Psoas muscle (tissue), 8 donors: Measurements from ENCODE around the gene PCLAF. TPM values are rescaled to one million over a fixed set of nuclear protein-coding genes. Genes with fewer than 3 reads are reported as not detected.
"Not testable (repeated sequence)": the region's sequence is repeated elsewhere in the genome, so short reads cannot be mapped to it uniquely, and the experiment has no call there.

Experiments
- ATAC-seq, 4 donors: fragments of 200-7000 bp; cut with Tn5 transposase; one replicate each; pipeline ENCODE4 v1.9.1; 2020; ENCODE audit warnings: moderate library complexity in 3 of 4, mild to moderate bottlenecking in 2 of 4
- DNase-seq, 2 donors: peaks; one replicate each; pipeline ENCODE4 v3.0.0-alpha.2; 2020
- H3K27ac ChIP-seq: fragments of 200-600 bp; one replicate; pipeline ENCODE4 v1.8.0; 2022
- H3K27me3 ChIP-seq, 3 donors: fragments of 200-600 bp in 1 of 3; one replicate each; pipeline versions ENCODE4 v1.6.1 to v1.8.0; 2013 to 2022; ENCODE audit warnings: low read length in 2 of 3, mild to moderate bottlenecking in 2 of 3, moderate library complexity in 1 of 3; ENCODE audit not compliant: insufficient read depth in 3 of 3
- H3K36me3 ChIP-seq, 2 donors: fragments of 200-600 bp in 1 of 2; one replicate each; pipeline versions ENCODE4 v1.6.1 to v1.8.0; 2013 to 2022; ENCODE audit warnings: low read depth in 1 of 2, mild to moderate bottlenecking in 1 of 2, moderate library complexity in 1 of 2; ENCODE audit not compliant: insufficient read depth in 1 of 2
- H3K4me1 ChIP-seq: fragments of 200-600 bp; one replicate; pipeline ENCODE4 v1.8.0; 2022
- H3K4me3 ChIP-seq: fragments of 200-600 bp; one replicate; pipeline ENCODE4 v1.8.0; 2022; ENCODE audit warnings: mild to moderate bottlenecking
- H3K9me3 ChIP-seq: fragments of 200-600 bp; one replicate; pipeline ENCODE4 v1.8.0; 2022
- WGBS, 3 donors: extraction: QIAGEN DNeasy Blood & Tissue Kit; methylation state at CpG; one replicate each; pipeline versions ENCODE4 v1.1.6 to v1.1.7; 2013; 5-methylcytosine and 5-hydroxymethylcytosine counted together
- intact Hi-C, 2 donors: fragments of 100-400 bp; cut with DNase I; formaldehyde crosslinking; loops; one replicate each; pipeline versions ENCODE4 v1.11.0 to v1.14.2; 2022
- polyA plus RNA-seq, 3 donors: library from polyadenylated mRNA; stranded (reverse); fragments of 200-250 nt; gene quantifications; one replicate each; pipeline ENCODE4 v1.2.3, GENCODE V29; 2013
- total RNA-seq, 4 donors: library from RNA; stranded (reverse); fragmentation: NEBNext Ultra II Directional in 2 of 4; extraction: Animal tissue kit (Norgen Biotek cat#: 25700) in 2 of 4; gene quantifications; one replicate each; pipeline versions ENCODE4 v1.2.1 to v1.2.4, GENCODE V29; 2021 to 2023
- TF ChIP-seq, protein P1 (sequence below): fragments of 200-600 bp; IDR thresholded peaks from one replicate; pipeline ENCODE4 v1.8.0; 2022; ENCODE audit warnings: antibody characterized with exemption
- donor health status: healthy with polysubstance abuse.
- donor health status: DM: no; HTN: no; CAD: no; lungs with moderate emphysema.
- donor health status: Bipolar disorder and iron deficiency.
- donor health status: healthy.
- donor health status: DM: yes; HTN: yes; CAD: no.
- donor health status: DM: no; HTN: no; CAD: no.
- donor health status: DM: no; HTN: no; CAD: no.
- donor health status: DM: yes; HTN: yes; CAD: no.

Gene PCLAF
- total and polyA plus RNA-seq, 7 donors, result 0.15 to 0.42 (median 0.37) TPM; not detected in 2

- no peak overlapping the region for H3K27ac ChIP-seq
- H3K36me3 ChIP-seq, result no peaks in the 10 kb centered on the region
- intact Hi-C loops, result no loop called here
- no peaks in the 10 kb centered on the region for H3K27me3 ChIP-seq
- no peak overlapping the region for H3K4me3 ChIP-seq
- ATAC-seq (no peak), DNase-seq (no peak)
- H3K9me3 ChIP-seq, result no peaks in the 10 kb centered on the region
- 95 to 98% (median 96%) methylated on average over 2 of the region's 2 CpGs for WGBS, 3 donors
- H3K4me1 ChIP-seq, result no peaks in the 10 kb centered on the region
- TF ChIP-seq, protein P1, sequence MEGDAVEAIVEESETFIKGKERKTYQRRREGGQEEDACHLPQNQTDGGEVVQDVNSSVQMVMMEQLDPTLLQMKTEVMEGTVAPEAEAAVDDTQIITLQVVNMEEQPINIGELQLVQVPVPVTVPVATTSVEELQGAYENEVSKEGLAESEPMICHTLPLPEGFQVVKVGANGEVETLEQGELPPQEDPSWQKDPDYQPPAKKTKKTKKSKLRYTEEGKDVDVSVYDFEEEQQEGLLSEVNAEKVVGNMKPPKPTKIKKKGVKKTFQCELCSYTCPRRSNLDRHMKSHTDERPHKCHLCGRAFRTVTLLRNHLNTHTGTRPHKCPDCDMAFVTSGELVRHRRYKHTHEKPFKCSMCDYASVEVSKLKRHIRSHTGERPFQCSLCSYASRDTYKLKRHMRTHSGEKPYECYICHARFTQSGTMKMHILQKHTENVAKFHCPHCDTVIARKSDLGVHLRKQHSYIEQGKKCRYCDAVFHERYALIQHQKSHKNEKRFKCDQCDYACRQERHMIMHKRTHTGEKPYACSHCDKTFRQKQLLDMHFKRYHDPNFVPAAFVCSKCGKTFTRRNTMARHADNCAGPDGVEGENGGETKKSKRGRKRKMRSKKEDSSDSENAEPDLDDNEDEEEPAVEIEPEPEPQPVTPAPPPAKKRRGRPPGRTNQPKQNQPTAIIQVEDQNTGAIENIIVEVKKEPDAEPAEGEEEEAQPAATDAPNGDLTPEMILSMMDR, result no peak
Measured at GRCh38 chr15:64333516-64333915, 47.7 kb downstream of the PCLAF start.

GRCh38 chr15:64331668-64332067, 49.6 kb downstream of the PCLAF start:
- H3K4me3 ChIP-seq, H3K27me3 ChIP-seq, H3K9me3 ChIP-seq, intact Hi-C loops, ATAC-seq, H3K4me1 ChIP-seq, DNase-seq, H3K27ac ChIP-seq, H3K36me3 ChIP-seq: not testable (repeated sequence)
- 49 to 70% (median 57%) methylated on average over 2 of the region's 3 CpGs for WGBS, 3 donors

GRCh38 chr15:64326975-64327374, 54.3 kb downstream of the PCLAF start:
- intact Hi-C loops, H3K4me1 ChIP-seq, H3K36me3 ChIP-seq, ATAC-seq, H3K27ac ChIP-seq, H3K4me3 ChIP-seq, H3K27me3 ChIP-seq, DNase-seq, H3K9me3 ChIP-seq: not testable (repeated sequence)
- 56 to 73% (median 57%) methylated on average over 3 to 8 of the region's 15 CpGs for WGBS, 3 donors

GRCh38 chr15:64326458-64326857, 54.8 kb downstream of the PCLAF start:
- WGBS, 3 donors, result 94 to 96% (median 95%) methylated on average over 8 to 12 of the region's 20 CpGs
- DNase-seq, H3K4me3 ChIP-seq, H3K4me1 ChIP-seq, intact Hi-C loops, ATAC-seq, H3K27me3 ChIP-seq, H3K27ac ChIP-seq, H3K9me3 ChIP-seq, H3K36me3 ChIP-seq: not testable (repeated sequence)

DNA sequence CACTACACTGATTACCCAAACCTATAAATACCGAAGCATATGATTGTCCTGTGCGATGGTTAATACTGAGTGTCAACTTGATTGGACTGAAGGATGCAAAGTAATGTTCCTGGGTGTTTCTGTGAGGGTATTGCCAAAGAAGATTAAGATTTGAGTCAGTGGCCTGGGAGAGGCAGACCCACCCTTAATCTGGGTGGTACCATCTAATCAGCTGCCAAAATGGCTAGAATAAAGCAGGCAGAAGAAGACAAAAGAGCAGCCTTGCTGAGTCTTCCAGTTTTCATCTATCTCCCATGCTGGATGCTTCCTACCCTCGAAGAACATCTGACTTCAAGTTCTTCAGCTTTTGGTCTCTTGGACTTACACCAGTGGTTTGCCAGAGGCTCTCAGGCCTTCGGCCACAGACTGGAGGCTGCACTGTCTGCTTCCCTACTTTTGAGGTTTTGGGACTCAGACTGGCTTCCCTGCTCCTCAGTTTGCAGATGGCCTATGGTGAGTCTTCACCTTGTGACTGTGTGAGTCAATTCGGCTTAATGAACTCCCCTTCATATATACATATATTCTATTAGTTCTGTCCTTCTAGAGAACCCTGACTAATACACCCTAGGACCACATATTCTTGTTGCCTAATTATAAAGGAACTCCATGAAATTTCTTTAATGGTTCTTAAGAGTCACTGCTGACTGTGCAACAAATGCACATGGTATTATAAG, 56.9 kb downstream of the PCLAF start:
- intact Hi-C loops, result no loop called here
- ATAC-seq, result no peak

GRCh38 chr15:64315216-64315615, 66.0 kb downstream of the PCLAF start:
- no peak for ATAC-seq
- H3K27me3 ChIP-seq, result no peaks in the 10 kb centered on the region
- H3K36me3 ChIP-seq, result no peaks in the 10 kb centered on the region
- H3K4me1 ChIP-seq, result peaks cover 8% of the 10 kb centered on the region
- WGBS, 3 donors, result 57 to 74% (median 66%) methylated on average over 4 of the region's 4 CpGs
- no peak for DNase-seq
- H3K4me3 ChIP-seq, result no peak overlapping the region
- TF ChIP-seq, protein P1, result no peak
- H3K27ac ChIP-seq, result no peak overlapping the region
- intact Hi-C loops, result no loop called here
- H3K9me3 ChIP-seq, result no peaks in the 10 kb centered on the region

More for the DNA sequence above, 56.9 kb downstream of the PCLAF start:
- no peaks in the 10 kb centered on the region for H3K27me3 ChIP-seq
- H3K9me3 ChIP-seq, result no peaks in the 10 kb centered on the region
- WGBS, 3 donors, result 92 to 95% (median 95%) methylated on average over 5 of the region's 5 CpGs
- no peaks in the 10 kb centered on the region for H3K4me1 ChIP-seq
- DNase-seq, result no peak
- no peak overlapping the region for H3K4me3 ChIP-seq
- no peaks in the 10 kb centered on the region for H3K36me3 ChIP-seq
- no peak overlapping the region for H3K27ac ChIP-seq
- TF ChIP-seq, protein P1, result no peak
